Peyer's patch (tissue), 4 donors: ENCODE results near the gene CS.

Experiments used
- CTCF ChIP-seq, 6 experiments: fragments of 450-650 bp in 4 of 6; fragments of 200-600 bp in 2 of 6; sonication (generic) in 1 of 6; IDR thresholded peaks; one replicate each; pipeline ENCODE4 v1.5.1; 2017 to 2019; ENCODE audit warnings: antibody characterized with exemption in 6 of 6, mild to moderate bottlenecking in 3 of 6, moderate library complexity in 1 of 6
- POLR2A ChIP-seq, 2 donors: fragments of 450-650 bp; IDR thresholded peaks; one replicate each; pipeline ENCODE4 v1.5.1; 2017; ENCODE audit warnings: antibody characterized with exemption in 2 of 2, mild to moderate bottlenecking in 2 of 2, moderate library complexity in 2 of 2

GRCh38 chr12:56324206-56324605, 24.1 kb upstream of the CS start:
- no peak for TF ChIP-seq CTCF (IDR thresholded peaks at IDR 0.05)
- no peak for TF ChIP-seq POLR2A (IDR thresholded peaks at IDR 0.05)
